Measurements from ENCODE around the gene KCNJ6. TPM values are rescaled to one million over a fixed set of nuclear protein-coding genes. Genes with fewer than 3 reads are reported as not detected.

The KCNJ6 gene
- total RNA-seq, 2 donors from 2014 or later: not detected

- Histone ChIP-seq H3K36me3 (no peaks in the 10 kb centered on the region), H3K4me1 (no peaks in the 10 kb centered on the region)
Observed at GRCh38 chr21:37870221-37870620, 46.0 kb downstream of the KCNJ6 start.

GRCh38 chr21:37869661-37870060 lies 46.6 kb downstream of the KCNJ6 start:
- DNase-seq (ENCODE audit: low spot score): no peak
- no peak for TF ChIP-seq CTCF (IDR thresholded peaks at IDR 0.05)
- Histone ChIP-seq H3K4me3 (no peak overlapping the region), H3K36me3 (no peaks in the 10 kb centered on the region), H3K4me1 (no peaks in the 10 kb centered on the region), H3K27me3 (no peaks in the 10 kb centered on the region), H3K27ac (no peak overlapping the region), H3K9me3 (no peaks in the 10 kb centered on the region)

More at GRCh38 chr21:37870221-37870620, 46.0 kb downstream of the KCNJ6 start:
- DNase-seq (ENCODE audit: low spot score): no peak
- H3K27me3 ChIP-seq: no peaks in the 10 kb centered on the region
- no peak overlapping the region for H3K27ac ChIP-seq
- no peaks in the 10 kb centered on the region for H3K9me3 ChIP-seq
- no peak overlapping the region for H3K4me3 ChIP-seq
- TF ChIP-seq CTCF (IDR thresholded peaks at IDR 0.05): no peak

- Histone ChIP-seq H3K27me3 (no peaks in the 10 kb centered on the region), H3K4me1 (no peaks in the 10 kb centered on the region), H3K27ac (no peak overlapping the region), H3K4me3 (no peak overlapping the region), H3K9me3 (no peaks in the 10 kb centered on the region), H3K36me3 (no peaks in the 10 kb centered on the region)
- no peak for TF ChIP-seq CTCF (IDR thresholded peaks at IDR 0.05)
- no peak for DNase-seq (ENCODE audit: low spot score)
Observed at GRCh38 chr21:37868446-37869295, 47.6 kb downstream of the KCNJ6 start.

GRCh38 chr21:37866027-37866426 lies 50.2 kb downstream of the KCNJ6 start:
- Histone ChIP-seq H3K36me3 (no peaks in the 10 kb centered on the region), H3K27ac (no peak overlapping the region), H3K4me3 (no peak overlapping the region), H3K27me3 (no peaks in the 10 kb centered on the region), H3K4me1 (no peaks in the 10 kb centered on the region), H3K9me3 (no peaks in the 10 kb centered on the region)
- TF ChIP-seq CTCF (IDR thresholded peaks at IDR 0.05): no peak
- DNase-seq (ENCODE audit: low spot score): no peak

- no peaks in the 10 kb centered on the region for H3K36me3 ChIP-seq
Observed at GRCh38 chr21:37865156-37865555, 51.1 kb downstream of the KCNJ6 start.

More at GRCh38 chr21:37865156-37865555, 51.1 kb downstream of the KCNJ6 start:
- DNase-seq (ENCODE audit: low spot score): no peak
- no peaks in the 10 kb centered on the region for H3K4me1 ChIP-seq
- TF ChIP-seq CTCF (IDR thresholded peaks at IDR 0.05): no peak
- no peaks in the 10 kb centered on the region for H3K9me3 ChIP-seq
- no peak overlapping the region for H3K27ac ChIP-seq
- no peaks in the 10 kb centered on the region for H3K27me3 ChIP-seq
- H3K4me3 ChIP-seq: no peak overlapping the region

All from right atrium auricular region (tissue), 2 donors.